Measurements from ENCODE around the gene ULK2. TPM values are rescaled to one million over a fixed set of nuclear protein-coding genes. Genes with fewer than 3 reads are reported as not detected.
A peak's percentile ranks its signal among the peaks of the same experiment; 100 is the strongest.
"Not testable (repeated sequence)": the region's sequence is repeated elsewhere in the genome, so short reads cannot be mapped to it uniquely, and the experiment has no call there.

ULK2 gene
- total RNA-seq, 1 experiment from 2014 or later, result 1.0 TPM

DNA sequence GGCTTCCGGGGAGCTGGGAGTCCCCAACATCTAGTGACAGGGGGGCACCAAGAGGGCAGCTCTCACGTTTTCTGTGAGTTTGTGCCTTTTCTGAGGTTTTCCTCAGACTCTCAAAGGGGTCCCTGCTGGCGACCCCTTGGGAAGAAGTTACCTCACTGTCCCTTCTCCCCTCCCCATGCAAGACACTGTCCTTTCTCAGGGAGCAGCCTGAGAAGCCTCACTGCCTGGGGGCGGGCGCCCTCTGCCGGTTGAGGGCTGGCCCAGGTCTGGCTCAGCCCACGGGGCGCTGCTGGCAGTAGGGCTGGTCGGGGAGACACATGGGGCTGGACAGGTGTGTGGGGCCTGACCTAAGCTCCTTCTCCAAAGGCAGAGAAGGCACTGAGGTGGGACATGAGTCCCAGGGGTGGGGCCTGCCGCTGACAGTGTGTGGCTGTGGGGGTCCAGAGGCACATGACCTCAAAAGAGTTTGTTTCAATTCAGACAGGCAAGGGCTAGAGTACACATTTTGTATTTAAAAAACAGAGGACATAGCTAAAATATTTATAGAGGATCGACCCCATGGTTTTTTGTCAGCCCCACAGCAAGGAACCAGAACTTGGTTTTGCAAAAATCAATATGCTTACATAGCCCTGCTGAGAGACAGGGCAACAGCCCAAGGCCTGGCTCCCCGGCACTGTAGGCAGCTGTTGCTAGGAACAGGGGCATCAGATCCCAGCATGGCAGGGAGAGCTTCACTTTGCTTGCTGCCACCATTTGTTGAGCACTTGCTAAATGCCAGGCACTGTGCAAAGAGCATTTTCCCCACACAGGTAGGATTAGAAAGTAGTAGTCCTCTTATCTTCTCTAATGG lies 101.1 kb downstream of the ULK2 start:
- Histone ChIP-seq H3K27ac (no peak overlapping the region), H3K27me3 (no peaks in the 10 kb centered on the region), H3K4me3 (no peak overlapping the region), H3K36me3 (no peaks in the 10 kb centered on the region), H3K4me1 (peaks cover 9% of the 10 kb centered on the region; the same call in 1 of the 2 replicates), H3K9me3 (replicated peaks) (no peaks in the 10 kb centered on the region)
- peak; percentile 82 to 94 for DNase-seq

DNA sequence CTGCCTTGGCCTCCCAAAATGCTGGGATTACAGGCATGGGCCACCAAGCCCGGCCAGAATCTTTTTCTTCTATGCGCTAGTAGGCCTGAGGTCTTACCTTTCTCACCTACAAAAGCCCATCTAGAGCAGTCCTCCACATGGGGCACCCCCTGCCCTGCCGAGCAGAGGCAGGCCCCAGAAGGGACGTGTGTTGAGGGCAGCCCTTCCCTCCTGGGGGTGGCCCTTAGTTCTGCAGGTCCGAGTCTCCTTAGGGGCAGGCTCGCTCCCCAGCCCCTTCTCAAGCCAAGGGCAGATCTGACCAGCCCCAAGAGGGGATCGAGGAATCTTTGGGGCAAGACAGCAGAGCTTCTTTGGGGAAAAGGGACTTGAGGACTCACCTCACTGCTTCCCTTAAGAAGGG lies 101.7 kb downstream of the ULK2 start:
- no peaks in the 10 kb centered on the region for H3K36me3 ChIP-seq
- no peak overlapping the region for H3K4me3 ChIP-seq
- H3K9me3 ChIP-seq (replicated peaks), result no peaks in the 10 kb centered on the region
- H3K4me1 ChIP-seq, result peaks cover 9% of the 10 kb centered on the region; the same call in 1 of the 2 replicates
- H3K27me3 ChIP-seq, result no peaks in the 10 kb centered on the region
- H3K27ac ChIP-seq, result no peak overlapping the region
- no peak for DNase-seq

DNA sequence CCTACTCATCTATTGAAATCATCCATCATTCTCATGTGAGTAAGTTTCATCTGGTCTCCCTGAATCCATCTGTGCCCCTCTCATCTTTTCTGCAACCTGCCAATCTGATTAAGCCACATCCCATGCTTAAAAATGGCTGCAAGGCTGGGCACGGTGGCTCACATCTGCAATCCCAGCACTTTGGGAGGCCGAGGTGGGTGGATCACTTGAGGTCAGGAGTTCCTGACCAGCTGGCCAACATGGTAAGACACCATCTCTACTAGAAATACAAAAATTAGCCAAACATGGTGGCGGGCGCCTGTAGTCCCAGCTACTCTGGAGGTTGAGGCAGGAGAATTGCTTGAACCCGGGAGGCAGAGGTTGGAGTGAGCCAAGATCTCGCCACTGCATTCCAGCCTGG lies 103.7 kb downstream of the ULK2 start:
- H3K4me1 ChIP-seq; H3K9me3 ChIP-seq (replicated peaks); DNase-seq; H3K36me3 ChIP-seq; H3K27ac ChIP-seq; H3K27me3 ChIP-seq; H3K4me3 ChIP-seq: not testable (repeated sequence)

DNA sequence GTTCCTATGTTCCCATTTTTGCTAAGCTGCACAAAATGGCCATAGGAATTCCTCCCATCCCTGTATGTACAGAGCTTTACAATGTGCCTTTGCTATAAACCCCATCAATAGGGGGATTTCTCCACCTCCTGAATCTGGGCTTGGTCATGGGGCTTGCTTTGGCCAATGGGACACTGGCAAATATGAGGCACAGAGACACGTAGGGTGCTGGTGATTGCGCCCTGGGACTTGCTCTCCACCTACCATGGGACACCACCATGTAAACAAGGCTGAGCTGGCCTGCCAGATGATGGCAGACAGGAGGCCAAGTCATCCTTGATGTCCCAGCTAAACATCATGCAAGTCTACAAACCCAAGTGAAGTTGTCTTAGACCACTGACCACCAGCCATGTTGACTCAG lies 104.3 kb downstream of the ULK2 start:
- no peak overlapping the region for H3K4me3 ChIP-seq
- no peaks in the 10 kb centered on the region for H3K4me1 ChIP-seq
- H3K36me3 ChIP-seq, result no peaks in the 10 kb centered on the region
- H3K9me3 ChIP-seq (replicated peaks), result no peaks in the 10 kb centered on the region
- no peak overlapping the region for H3K27ac ChIP-seq
- DNase-seq, result no peak
- no peaks in the 10 kb centered on the region for H3K27me3 ChIP-seq

DNA sequence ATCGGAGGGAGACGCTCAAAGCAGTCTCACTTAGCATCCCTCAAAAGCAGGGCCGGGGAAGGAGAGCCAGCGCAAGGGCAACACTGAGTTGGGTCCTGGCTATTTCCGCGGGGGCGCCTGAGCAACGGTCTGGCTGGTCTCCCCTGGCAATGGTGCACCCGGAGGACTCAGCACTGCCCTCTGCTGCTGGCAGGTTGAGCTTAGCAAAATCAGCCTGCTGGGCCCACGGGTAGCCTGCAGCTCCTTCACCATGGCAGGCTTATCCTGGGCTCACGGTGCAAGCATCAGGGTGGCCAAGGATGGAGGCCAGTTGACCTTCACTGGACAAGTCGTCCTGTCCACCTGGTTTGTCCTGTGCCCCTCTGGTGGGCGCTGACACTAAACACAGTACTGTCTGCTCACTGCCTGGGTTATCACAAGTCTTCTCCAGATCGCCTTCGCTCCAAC lies 105.2 kb downstream of the ULK2 start:
- Histone ChIP-seq H3K4me1 (no peaks in the 10 kb centered on the region), H3K27ac (no peak overlapping the region), H3K9me3 (replicated peaks) (no peaks in the 10 kb centered on the region), H3K27me3 (peaks cover 4% of the 10 kb centered on the region; the same call in 1 of the 2 replicates), H3K4me3 (no peak overlapping the region), H3K36me3 (no peaks in the 10 kb centered on the region)
- peak; percentile 81 to 88 for DNase-seq

DNA sequence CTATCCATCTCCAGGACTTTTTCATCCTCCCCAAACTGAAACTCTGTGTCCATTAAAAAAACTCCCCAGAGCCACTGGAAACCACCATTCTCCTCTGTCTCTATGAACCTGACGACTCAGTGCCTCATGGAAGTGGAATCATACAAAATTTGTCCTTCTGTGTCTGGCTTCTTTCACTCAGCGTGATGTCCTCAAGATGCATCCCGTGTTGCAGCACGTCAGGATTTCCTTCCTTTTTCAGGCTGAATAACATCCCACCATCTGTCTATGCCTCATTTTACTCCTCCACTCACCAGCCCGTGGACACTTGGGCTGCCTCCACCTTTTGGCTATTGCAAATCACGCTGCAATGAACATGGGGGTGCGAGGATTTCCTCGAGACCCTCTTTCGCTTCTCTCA lies 107.0 kb downstream of the ULK2 start:
- H3K27me3 ChIP-seq, result peaks cover 9% of the 10 kb centered on the region; the same call in 1 of the 2 replicates
- no peaks in the 10 kb centered on the region for H3K36me3 ChIP-seq
- no peak for DNase-seq
- H3K4me3 ChIP-seq, result no peak overlapping the region
- no peaks in the 10 kb centered on the region for H3K4me1 ChIP-seq
- no peak overlapping the region for H3K27ac ChIP-seq
- no peaks in the 10 kb centered on the region for H3K9me3 ChIP-seq (replicated peaks)

DNA sequence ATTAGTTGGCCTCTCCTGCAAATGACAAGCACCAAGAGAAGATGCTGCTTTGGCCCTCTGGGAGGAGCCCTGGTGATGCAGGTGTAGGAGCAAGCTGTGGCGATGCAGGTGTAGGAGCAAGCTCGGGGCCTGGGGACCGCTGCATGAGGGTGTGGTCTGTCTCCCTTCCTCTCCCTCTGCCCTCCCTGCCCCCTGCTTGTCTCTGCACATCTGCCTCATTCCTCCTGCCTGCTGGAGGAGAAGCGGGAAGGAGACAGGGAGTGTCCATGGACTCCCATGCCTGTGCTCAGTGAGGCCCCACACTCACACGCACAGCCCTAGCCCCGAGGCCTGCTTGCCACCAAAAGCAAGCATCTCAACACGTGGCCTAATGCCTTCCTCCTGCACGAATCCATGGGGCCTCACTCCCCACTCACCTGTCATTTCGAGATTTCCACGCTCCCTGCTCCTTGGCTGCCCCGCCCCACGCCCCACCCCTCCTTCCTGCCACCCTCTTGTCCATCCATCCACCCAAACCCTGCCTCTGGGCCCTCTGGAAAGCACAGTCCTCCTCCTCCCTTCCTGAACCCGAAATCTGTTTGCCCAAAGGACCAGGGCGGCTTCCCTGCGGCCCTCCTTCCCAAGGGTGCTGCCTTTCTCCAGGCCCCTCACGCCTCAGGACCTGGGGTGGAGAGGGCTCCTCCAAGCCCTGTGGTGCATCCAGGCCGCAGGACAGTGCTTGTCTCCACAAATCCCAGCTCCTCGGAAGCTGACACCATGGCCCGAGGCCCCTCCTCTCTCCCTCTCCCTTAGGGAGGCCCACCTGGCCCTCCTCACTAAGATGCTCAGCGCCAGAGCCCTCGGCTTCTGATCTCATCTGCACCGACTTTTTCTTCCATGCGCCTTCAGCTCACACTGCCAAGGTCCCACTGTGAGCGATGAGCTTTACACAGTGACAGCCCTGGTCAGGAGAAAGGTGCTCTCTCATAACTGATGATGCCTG lies 107.9 kb downstream of the ULK2 start:
- H3K27me3 ChIP-seq, result peaks cover 11% of the 10 kb centered on the region; the same call in 1 of the 2 replicates
- no peak overlapping the region for H3K4me3 ChIP-seq
- no peaks in the 10 kb centered on the region for H3K36me3 ChIP-seq
- H3K27ac ChIP-seq, result no peak overlapping the region
- H3K9me3 ChIP-seq (replicated peaks), result no peaks in the 10 kb centered on the region
- H3K4me1 ChIP-seq, result no peaks in the 10 kb centered on the region
- DNase-seq, result no peak

DNA sequence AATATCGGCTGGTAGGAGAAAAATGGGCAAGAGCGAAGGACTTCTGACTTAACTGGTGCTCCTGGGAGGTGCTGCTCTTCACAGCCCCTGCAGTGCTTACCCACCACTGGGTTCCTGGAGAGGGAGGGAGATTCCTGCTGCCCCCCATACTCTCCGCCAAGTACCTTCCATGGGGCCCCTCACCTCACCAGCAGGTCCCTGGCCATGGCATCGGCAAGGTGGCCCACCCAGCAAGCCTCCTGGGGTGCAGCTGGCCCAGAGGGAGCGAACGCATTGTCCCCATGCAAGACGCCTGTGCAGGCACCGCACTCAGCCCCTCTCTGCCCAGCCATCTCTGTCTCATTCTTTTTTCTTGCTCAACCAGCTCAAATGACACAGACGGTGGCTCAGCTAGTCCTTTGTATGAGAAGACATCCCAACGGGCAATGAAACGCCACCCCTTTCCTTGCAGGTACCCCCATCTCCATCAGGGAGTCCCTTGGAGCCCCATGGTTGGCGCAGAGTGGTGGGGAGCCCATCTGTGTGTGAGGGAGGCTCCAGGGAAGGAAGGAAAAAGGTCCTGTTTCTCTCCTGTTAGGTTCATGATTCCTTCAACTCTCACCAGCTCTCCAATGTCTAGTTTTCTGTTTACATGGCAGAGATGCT lies 110.1 kb downstream of the ULK2 start:
- H3K36me3 ChIP-seq, result no peaks in the 10 kb centered on the region
- H3K27ac ChIP-seq, result no peak overlapping the region
- H3K4me1 ChIP-seq, result no peaks in the 10 kb centered on the region
- no peak overlapping the region for H3K4me3 ChIP-seq
- no peak for DNase-seq
- no peaks in the 10 kb centered on the region for H3K9me3 ChIP-seq (replicated peaks)
- peaks cover 21% of the 10 kb centered on the region; the same call in 1 of the 2 replicates for H3K27me3 ChIP-seq

DNA sequence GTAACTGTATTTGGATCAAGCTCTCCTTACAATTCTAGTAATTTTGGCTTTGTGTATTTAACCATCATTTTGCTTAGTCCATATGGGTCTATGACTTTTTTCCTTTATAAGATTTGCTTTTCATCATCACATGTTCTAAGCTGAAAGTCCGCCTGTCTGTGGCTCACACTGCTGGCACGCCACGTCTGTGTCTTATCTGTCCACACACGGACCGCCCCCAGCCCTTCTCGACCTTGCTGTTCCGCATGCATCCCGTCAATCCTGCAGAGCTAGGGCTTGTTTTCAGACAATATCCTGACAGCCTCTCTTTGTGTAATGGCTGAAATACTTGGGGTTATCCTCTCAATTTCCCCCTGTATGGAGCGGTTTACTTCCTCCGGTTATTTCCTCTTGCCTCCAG lies 111.2 kb downstream of the ULK2 start:
- H3K36me3 ChIP-seq, result no peaks in the 10 kb centered on the region
- H3K9me3 ChIP-seq (replicated peaks), result no peaks in the 10 kb centered on the region
- no peak overlapping the region for H3K27ac ChIP-seq
- H3K4me1 ChIP-seq, result no peaks in the 10 kb centered on the region
- H3K27me3 ChIP-seq, result peaks cover 21% of the 10 kb centered on the region; the same call in 1 of the 2 replicates
- H3K4me3 ChIP-seq, result no peak overlapping the region
- DNase-seq, result no peak

DNA sequence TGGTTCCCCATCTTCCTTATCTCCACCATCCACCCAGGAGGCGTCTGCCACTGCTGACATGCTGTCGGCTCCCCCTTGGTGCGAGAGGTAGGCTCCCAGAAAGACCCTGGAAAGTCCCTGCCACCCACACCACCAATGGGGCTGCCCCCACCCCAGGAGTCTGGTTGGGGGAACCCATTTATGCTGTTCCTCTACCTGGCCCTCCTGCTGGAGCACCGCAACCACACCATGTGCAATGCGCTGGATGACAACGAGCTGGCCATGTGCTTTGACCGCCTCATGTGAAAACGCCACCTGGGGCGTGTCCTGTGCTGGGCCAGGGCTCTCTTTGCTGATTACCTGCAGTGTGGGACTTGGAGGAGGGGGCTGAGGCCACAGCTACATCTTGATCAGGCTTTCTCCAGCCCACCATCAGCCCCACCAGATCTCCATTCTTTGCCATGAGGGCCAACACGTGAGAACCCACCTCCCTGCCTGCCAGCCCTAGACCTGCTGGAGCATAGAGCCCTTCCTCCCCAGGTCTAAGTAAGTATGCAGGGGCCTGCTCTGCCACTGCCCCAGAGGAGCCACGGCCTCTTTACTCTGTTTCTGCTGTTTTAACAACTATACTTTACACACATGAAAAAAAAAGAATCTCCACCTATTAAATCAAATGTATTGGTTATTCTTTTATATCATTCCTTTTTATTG lies 111.8 kb downstream of the ULK2 start:
- DNase-seq, result no peak
- Histone ChIP-seq H3K4me1 (no peaks in the 10 kb centered on the region), H3K9me3 (replicated peaks) (no peaks in the 10 kb centered on the region), H3K27ac (no peak overlapping the region), H3K27me3 (peaks cover 21% of the 10 kb centered on the region; the same call in 1 of the 2 replicates), H3K36me3 (no peaks in the 10 kb centered on the region), H3K4me3 (no peak overlapping the region)

DNA sequence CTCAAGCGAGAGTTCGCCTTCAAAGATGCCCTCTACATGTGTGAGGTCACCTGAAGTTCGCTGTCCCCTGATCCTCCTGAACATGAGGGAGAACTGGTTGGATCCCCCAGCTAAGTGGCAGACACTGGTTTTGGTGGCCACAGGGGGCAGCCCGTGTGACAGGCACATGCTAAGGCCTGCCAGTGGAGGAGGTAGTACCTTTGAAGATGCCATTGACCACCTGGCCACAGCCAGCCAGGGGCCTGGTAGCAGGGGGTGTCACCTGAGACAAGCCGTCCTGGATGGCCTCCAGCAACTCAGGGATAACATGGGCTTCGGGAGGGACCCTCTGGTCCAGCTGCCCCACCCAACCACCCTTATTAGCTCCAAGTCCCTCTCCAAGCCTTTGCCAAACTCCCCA lies 112.3 kb downstream of the ULK2 start:
- Histone ChIP-seq H3K4me1 (no peaks in the 10 kb centered on the region), H3K27ac (no peak overlapping the region), H3K4me3 (no peak overlapping the region), H3K9me3 (replicated peaks) (no peaks in the 10 kb centered on the region), H3K36me3 (no peaks in the 10 kb centered on the region), H3K27me3 (peaks cover 21% of the 10 kb centered on the region; the same call in 1 of the 2 replicates)
- no peak for DNase-seq

DNA sequence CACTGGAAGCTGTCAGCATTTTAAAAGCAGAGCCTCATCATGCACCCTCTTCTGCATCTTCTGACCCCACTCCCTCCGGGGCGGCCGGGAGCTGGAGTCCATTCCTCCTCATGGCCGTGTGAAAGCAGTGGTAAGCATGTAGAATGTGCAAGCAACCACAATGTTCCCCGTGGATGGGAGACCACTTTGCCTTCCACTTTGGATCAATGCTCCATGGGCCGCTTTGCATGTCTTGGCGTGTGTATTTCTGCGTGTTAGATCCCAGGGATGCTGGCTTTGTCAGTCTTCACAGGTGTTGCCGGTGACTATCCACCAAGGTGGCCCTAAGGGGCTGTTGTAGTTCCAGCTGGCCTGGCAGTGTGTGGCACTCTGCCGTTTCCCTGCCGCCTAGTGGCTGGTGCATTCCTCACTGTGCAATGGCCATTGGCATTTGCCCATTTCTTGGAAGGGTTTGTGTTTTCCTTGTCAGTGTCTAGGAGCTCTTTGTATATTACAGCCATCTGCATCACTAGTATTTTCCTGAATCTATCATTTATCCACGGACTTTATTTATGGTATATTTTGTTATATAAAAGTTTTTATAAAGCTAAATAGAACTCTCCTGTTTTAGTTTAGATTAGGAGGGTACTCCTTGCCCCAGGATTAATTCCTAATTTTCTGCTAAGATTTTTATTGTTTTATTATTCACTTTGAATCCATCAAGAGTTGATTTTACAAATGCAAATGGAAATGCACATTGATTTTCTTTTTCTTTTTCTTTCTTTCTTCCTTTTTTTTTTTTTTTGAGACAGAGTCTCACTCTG lies 113.9 kb downstream of the ULK2 start:
- Histone ChIP-seq H3K4me3 (no peak overlapping the region), H3K27ac (no peak overlapping the region), H3K9me3 (replicated peaks) (no peaks in the 10 kb centered on the region), H3K4me1 (no peaks in the 10 kb centered on the region), H3K27me3 (peaks cover 34% of the 10 kb centered on the region), H3K36me3 (no peaks in the 10 kb centered on the region)
- DNase-seq, result peak in 1 of 2 experiments; percentile 62

DNA sequence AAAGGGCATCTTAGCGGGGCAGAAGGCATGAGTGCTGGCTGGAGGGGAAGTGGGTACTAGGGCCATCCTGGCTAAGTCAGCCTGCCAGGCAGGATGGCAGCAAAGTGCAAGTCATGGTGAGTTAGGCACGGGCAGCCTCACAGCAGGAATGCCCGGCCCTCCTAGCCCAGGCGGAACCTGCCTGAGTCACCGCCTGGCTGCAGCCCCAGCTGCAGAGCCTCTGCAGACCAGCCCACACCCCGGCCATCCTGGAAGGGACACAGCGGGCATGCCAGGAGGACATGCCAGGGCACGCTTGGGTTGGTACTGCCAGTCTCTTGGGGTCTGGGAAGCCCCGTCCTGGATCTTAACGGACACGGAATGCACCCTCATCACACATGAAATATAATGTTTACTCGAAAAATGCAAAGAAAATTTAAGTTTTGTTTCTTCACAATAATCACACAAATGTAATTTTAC lies 114.7 kb downstream of the ULK2 start:
- Histone ChIP-seq H3K4me1 (no peaks in the 10 kb centered on the region), H3K27me3 (peaks cover 39% of the 10 kb centered on the region), H3K36me3 (no peaks in the 10 kb centered on the region), H3K9me3 (replicated peaks) (no peaks in the 10 kb centered on the region), H3K27ac (no peak overlapping the region), H3K4me3 (no peak overlapping the region)
- no peak for DNase-seq
